ENCODE data around the gene COL23A1.

COL23A1 gene

GRCh38 chr5:178417391-178417811 is 172.8 kb downstream of the COL23A1 start:
- no peak for DNase-seq

- no peak for DNase-seq
Observed at GRCh38 chr5:178416919-178417318, 173.3 kb downstream of the COL23A1 start.

- no peak for DNase-seq
Observed at GRCh38 chr5:178416206-178416882, 173.8 kb downstream of the COL23A1 start.

GRCh38 chr5:178415353-178415752 is 174.8 kb downstream of the COL23A1 start:
- no peak for DNase-seq

- no peak for DNase-seq
Observed at GRCh38 chr5:178413988-178414387, 176.2 kb downstream of the COL23A1 start.

- DNase-seq = no peak
Observed at GRCh38 chr5:178411083-178411482, 179.1 kb downstream of the COL23A1 start.

- DNase-seq = no peak
Observed at GRCh38 chr5:178407646-178408045, 182.5 kb downstream of the COL23A1 start.

- no peak for DNase-seq
Observed at GRCh38 chr5:178404987-178405386, 185.2 kb downstream of the COL23A1 start.

GRCh38 chr5:178403956-178404600 is 186.1 kb downstream of the COL23A1 start:
- DNase-seq = no peak

GRCh38 chr5:178403351-178403750 is 186.8 kb downstream of the COL23A1 start:
- DNase-seq = no peak

- DNase-seq = no peak
Observed at GRCh38 chr5:178399701-178400095, 190.5 kb downstream of the COL23A1 start.

GRCh38 chr5:178398901-178399700 is 191.1 kb downstream of the COL23A1 start:
- DNase-seq = no peak

GRCh38 chr5:178396796-178397720 is 193.1 kb downstream of the COL23A1 start:
- DNase-seq = no peak

GRCh38 chr5:178394074-178394473 is 196.1 kb downstream of the COL23A1 start:
- DNase-seq = no peak

GRCh38 chr5:178392931-178393394 is 197.2 kb downstream of the COL23A1 start:
- DNase-seq = no peak

- no peak for DNase-seq
Observed at GRCh38 chr5:178392386-178392785, 197.8 kb downstream of the COL23A1 start.

GRCh38 chr5:178391480-178391879 is 198.7 kb downstream of the COL23A1 start:
- DNase-seq = no peak

- no peak for DNase-seq
Observed at GRCh38 chr5:178389796-178390195, 200.4 kb downstream of the COL23A1 start.

GRCh38 chr5:178389026-178389729 is 201.0 kb downstream of the COL23A1 start:
- DNase-seq = no peak

GRCh38 chr5:178388386-178389025 is 201.7 kb downstream of the COL23A1 start:
- DNase-seq = no peak

- DNase-seq = no peak
Observed at GRCh38 chr5:178387856-178388190, 202.4 kb downstream of the COL23A1 start.

All from CD4-positive, alpha-beta T cell treated with Interleukin-17A for 4 hours (primary cell).